DMS53 treated with DMSO at 0.1 percent for 48 hours (cell line): ENCODE data around the gene MAPK13.
"Not testable (repeated sequence)": the region's sequence is repeated elsewhere in the genome, so short reads cannot be mapped to it uniquely, and the experiment has no call there.

Experiments used
- DNase-seq: peaks from one replicate; lab custom pipeline; 2025; ENCODE audit not compliant: unreplicated experiment; lab: John Stamatoyannopoulos, UW

Gene MAPK13

DNA sequence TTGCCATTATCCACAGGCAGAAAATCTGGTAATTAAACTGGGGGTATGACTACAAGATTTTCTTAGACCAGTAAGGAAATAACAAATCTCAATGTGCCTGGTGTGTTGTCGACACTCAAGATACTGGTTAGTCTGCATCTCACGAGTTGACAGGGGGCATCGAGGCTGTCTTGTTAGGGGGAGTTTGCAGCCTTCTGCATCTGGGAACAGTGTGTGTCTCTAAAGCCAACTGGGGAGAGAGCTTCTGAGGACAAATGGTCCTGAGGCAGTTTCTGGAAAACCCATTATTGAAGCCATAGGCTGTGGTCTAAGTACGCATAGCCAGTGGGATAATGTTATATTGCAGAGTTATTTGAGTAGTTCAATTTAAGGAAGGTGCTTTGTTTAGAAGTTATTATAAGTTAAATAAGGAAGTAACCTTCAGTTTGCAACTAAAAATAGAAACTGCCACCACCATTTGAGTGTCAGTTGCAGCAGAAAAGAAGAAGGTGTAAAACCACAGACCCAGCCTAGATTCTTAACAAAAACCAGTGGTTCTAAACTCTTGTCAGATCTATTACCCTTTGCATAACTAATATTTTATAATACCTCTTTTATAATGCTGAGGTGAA, 15.4 kb upstream of the MAPK13 start:
- DNase-seq, result no peak

DNA sequence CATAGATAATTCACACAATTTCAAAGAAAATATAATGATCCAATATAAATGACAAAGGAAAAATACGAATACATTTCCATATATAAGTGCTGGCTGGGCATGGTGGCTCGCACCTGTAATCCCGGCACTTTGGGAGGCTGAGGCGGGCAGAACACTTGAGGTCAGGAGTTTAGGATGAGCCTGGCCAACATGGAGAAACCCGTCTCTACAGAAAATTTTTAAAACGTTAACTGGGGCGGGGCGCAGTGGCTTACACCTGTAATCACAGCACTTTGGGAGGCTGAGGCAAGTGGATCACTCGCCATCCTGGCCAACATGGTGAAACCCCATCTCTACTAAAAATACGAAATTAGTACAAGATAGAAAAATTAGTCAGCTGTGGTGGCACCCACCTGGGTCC, 14.9 kb upstream of the MAPK13 start:
- DNase-seq, result no peak

DNA sequence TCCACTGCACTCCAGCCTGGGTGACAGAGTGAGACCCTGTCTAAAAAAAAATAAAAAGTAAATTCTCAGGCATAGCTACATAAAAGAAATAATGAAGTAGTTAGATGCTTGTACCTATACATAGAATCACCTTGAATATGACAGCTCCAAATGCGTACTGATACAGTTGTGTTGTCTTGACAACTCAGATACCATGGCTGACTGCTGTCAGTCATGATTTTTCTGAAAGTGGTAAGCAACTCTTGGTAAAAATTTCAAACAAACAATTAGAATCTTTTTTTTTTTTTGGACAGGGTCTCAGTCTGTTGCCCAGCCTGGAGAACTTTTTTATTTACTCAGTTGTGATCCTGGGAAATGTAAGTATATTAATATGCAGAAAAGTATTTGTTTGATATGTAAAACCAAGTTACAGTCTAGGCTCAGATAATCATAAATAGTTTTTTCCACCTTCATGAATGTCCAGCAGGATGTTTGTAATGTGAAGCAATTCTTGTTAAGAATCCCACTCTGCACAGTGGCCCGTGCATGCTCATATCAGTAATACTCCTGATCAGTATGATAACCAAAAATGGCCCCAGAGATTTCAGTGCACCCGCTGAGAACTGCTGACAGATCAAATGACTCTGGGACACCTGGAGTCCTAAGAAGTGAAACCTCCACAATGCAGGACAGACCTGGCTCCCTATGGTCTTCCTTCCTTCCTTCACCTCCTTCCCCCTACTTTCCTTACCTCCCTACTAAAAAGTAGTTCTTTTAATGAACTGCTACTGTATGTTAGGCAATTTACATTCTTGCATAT, 14.0 kb upstream of the MAPK13 start:
- no peak for DNase-seq

DNA sequence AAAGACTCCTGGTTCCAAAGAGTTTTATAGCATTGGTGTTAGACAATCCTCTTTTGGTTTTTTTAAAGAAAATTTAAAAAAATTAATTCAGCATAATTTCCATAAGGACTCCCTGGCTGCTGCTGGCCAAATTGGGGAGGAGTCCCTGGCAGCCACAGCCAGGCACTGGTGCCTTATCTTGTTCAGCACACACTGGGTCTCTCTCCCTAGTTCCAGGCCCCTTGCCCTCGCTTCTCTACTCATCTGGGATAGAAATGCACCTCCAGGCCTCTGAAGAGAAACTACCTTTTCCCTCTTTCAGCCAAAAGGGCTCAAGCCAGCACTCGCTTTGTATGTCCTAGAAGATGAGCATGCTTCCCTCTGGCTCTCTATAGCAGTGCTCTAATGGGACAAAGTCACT, 13.4 kb upstream of the MAPK13 start:
- DNase-seq, result no peak

DNA sequence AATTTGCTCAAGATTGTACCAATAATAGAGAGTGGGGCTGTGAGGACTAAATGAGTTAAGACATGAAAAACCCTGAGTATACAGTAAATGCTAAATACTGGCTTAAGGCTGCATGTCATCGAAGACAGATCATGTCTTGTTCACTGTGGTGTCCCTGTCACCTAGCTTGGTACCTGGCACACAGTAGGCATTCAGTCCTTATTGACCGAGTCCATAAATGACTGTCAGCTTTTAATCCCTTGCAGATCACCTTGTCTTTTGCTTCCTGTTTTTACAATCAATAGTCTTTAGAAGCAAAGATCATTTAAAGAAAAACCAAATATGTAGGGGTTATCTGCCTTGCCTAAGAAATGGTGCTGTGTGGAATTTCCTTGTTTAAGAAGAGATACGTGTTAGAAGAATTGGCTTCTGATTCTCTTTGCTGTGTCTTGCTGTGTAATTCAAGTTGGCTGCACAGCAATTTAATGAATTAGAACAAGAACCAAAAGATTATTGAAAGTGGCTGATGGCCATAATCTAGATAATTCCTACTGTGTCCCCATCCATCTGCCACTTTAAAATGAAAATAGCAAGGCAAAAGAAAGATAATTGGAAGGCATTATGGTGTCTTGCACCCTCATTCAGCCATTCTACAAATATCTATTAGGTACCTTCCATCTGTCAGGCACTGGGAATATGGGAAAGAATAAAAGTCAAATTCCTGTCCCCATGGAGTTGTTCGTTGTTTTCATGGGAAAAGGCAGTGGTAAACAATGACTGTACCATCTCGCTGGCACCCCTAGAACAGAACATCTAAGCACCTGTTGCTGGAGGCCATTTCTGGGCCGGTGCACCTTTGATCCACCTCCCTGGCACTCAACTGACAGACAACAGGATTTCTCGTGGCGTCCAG, 12.4 kb upstream of the MAPK13 start:
- no peak for DNase-seq

DNA sequence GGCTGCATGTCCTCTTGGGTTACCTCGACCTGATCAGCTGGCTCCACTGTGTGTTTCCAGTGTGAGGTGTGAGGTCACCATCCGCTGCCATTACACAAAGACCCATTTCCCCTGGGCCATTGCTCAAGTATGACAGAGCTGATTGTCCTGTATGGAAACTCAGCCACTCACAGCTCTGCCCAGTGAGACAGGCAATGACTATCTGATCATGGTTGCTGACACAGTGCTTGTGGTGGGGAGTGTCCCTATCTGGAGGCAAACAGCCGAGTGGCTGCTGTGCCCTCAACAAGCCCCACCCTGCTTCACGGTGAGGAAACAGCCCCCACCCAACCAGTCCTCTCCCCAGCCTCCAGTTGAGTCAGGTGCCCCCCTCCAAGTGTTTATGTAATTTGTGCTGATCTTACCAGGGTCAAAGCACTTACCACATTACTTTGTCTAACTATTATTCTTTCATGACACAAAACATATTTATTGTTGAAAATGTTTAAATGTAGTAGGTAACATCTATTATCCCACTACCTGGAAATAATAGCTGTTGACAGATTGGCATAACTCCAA, 11.7 kb upstream of the MAPK13 start:
- no peak for DNase-seq

DNA sequence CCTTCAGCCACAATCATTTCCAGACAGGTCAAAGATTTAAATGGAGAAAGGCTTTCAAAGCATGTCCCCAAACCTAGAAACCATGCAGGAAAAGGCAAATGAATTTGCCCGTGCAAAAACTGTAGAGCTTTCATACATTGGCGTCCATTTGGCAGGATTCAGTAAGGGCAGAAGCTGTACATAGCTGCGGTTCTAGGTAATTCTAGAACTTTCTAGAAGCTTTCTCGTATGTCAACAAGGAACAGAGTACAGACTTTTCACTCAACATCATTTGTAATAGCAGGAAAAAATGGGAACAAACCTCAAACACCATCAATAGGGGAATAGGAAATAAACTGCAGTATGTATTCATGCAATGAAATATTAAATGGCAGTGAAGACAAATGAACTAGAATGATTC, 11.1 kb upstream of the MAPK13 start:
- DNase-seq, result no peak

DNA sequence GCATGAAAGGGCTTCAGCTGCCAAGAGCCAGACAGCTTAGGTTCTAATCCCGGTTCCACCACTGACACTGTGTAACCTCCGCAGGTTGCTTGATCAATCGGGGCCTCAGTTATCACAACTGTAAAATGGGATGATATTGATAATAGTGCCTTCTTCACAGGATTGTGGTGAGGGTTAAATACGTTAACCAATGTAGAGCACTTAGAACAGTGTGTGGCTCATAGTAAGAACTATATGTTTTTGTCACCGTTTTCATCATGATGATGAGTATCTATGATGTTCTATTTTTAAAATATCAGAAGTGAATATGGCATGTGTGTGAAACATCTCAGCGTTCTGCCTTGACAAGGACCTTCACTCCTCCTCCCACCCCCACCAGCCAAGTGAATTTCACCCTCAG, 10.3 kb upstream of the MAPK13 start:
- DNase-seq, result no peak

DNA sequence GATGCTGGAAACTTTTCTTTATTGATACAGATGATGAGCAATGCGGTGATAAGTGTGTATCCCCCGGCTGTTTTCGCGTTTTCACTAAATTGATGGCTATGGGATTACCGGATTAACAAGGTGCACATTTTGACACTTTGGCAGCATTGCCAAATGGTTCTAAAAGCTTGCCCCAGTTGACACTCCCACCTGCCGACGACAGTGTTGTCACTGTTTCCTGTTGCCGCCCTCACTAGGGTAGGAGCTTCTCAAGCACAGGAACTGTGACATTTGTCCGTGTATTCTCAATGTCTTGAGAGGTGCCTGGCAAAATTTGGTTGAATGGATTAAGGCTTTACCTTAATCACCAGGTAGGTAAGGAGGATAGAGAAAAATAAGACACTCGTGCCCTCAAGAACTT, 9.8 kb upstream of the MAPK13 start:
- no peak for DNase-seq

DNA sequence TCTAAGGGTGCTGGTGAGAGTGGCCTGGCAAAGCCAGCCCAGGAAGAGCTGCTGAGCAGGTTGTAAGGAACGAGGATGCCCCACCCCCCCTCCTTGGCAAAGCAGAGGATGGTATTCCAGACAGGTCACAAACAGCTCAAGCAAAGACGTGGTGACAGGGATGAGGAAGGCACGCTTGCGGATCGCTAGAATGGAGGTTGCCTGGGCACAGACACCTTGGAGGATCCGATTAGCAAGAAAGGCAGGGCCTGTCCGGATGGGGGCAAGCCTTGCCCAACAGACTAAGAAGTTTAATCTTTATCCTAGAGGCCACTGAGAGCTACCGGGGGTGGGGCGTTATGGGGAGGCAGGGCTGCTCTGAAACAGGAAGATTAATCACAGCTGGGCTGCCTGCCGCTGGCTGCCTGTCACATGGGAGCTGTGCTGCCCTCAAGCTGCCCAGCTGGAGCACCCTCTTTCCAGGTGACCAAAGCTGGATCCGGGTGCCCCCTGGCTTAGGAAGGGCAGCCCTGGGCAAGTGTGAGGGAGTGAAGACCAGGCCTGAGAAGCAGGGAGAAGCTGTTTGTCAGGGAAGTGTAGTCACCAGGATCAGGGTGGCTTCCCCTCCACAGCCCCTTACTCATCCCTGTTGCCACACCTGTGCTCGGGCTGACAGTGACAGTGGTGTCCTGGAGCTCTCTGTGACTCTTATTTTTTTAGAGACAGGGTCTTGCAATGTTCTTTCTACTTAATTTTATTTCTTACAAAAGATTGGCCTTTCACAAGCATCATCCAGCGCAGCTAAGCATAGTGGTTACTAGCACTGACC, 9.1 kb upstream of the MAPK13 start:
- DNase-seq, result no peak

DNA sequence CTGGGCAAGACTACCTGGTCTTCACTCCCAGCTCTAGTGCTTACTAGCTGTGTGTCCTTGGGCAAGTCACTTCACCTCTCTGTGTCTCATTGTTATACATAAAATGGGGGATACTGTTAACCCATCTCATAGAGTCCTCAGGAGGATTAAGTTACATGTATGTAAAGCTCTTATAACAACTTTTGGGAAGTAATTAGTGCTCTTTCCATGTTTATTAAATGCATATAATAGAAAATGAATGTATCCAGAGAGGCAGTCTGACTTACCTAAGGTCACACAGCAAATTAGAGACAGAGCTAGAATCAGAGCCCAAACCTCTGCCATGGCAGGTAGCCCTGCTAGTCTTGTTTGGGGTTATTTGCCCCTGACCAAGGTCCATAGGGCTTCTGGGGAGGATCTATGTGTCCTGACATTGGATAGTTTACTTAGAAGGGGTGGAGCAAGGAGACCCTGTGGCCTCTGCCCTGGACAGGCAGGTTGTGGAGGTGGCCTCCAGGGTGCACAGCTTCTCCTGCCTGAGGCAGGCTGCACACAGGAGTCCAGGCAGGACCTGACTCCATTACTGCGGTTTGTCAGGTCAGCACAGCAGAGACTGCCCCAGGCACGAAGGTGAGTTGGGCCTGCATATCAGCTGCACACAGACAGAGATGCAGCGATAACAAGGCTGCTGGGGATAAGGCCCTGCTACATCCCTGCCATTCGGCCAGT, 8.4 kb upstream of the MAPK13 start:
- no peak for DNase-seq

DNA sequence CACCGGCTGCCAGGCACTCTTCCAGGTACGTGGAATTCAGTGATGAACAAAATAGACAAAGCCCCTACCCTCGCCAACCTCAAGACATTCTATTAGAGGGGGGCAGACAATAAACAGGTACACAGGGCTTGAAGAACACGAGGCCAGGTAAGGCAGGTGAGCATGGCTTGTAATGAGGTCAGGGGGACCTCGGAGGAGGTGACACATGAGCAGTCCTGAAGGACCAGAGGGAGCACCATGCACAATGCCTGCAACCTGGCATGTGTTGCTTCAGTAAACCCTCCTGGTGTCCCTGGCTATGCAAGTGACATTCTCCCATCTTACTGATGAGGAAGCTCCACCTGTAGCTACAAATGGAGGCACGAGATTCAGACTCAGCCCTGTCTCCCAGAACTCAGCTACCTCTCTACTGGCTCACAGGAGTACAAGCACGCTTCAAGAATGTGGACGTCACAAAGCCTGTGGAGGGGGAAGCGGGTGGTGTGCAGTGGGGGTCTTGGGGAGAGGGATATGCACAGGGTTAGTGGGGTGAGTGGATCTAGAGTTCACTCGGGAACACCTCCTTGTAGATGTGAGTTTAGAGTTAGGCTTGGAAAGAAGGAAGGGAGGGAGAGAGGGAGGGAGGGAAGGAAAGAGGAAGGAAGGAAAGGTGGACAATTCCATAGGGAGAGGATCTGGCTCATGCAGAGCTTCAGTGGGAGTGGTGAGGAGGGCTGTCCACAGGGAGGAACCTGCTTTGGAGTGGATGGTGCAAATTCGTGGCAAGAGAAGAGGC, 7.6 kb upstream of the MAPK13 start:
- DNase-seq, result no peak

DNA sequence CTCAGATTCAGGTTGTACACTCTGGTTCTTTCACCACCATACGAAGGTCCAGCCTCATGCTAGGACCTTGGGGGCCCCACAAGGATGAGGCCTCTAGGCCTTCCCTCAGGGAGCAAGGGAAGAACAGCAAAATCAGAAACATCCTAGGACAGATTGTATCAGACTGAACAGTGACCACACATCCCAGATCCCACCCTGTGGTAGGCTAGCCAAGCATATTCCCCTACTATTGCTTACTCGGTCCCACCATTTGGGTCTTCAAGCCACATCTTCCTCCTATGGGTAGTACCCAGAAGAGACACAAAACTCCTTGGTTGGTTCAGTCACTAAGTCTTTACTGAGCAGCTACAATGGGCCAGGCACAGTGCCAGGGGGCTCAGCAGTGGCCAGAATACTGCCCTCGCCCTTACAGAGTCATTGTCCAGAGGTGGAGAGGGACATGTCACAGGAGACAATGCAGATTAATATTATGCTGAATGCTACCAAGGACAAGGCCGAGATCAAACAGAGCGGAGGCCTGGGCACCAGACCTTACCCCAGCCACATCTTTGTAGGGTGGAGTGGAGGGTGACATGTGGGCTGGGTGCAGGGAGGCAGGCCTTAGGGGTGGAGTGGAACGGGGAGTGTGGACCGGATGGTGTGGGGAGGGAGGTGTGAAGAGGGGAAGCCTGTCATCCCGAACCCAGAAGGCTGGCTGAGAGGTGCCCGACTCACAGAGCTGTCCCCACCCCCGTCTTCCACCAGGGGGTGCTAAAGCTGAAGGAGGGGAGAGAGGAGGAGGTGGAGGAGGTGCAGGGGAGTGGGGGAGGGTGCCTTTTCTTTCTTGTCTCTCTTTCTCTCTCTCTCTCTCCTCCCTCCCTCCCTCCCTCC, 6.8 kb upstream of the MAPK13 start:
- DNase-seq, result peak; percentile 10

DNA sequence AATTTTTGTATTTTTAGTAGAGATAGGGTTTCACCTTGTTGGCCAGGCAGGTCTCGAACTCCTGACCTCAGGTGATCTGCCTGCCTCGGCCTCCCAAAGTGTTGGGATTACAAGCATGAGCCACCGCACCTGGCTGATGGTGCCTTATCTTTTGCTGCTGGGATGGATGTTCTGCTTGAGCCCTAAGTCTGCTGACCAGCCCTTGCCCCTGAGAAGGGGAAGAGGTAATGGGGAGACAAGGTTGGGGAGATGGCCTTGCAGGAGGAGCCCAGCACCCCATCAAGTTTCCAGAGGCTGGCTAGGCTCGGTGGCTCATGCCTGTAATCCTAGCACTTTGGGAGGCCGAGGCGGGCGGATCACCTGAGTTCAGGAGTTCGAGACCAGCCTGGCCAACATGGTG, 6.0 kb upstream of the MAPK13 start:
- not testable (repeated sequence) for DNase-seq

DNA sequence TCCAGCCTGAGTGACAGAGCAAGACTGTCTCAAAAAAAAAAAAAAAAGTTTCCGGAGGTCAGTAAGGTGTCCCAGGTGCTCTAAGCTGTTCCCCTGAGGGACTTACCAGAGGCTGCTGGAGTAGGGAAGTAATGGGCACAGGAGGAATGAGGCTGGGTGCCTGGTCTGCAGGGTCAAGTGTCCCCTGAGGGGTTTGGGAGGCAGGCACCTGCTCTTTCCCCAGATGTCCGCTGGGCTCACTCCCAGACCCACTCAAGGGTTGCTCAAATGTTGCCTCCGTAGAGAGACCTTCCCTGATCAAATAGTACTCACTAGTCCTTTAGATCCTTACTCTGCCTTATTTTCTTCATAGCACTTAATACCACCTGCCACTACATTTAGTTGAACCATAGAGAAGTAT, 5.4 kb upstream of the MAPK13 start:
- no peak for DNase-seq

DNA sequence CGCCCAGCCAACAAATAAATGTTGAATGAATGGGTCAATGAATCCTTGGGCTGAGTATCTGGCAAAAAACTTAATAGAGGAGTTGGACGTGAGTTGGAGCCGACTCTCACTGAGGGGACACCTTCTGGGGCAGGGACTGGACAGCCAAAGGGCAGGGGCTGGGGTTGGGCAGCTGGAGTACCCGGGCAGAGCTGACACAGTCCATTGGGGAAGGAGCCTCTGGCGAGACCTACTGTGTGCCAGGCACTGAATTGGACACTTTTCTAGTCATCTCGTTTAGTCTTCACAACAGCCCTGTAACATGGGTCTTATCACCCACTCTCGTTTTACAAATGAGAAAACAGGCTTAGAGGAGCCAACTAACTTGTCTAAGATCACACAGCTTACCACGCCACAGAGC, 4.7 kb upstream of the MAPK13 start:
- no peak for DNase-seq

DNA sequence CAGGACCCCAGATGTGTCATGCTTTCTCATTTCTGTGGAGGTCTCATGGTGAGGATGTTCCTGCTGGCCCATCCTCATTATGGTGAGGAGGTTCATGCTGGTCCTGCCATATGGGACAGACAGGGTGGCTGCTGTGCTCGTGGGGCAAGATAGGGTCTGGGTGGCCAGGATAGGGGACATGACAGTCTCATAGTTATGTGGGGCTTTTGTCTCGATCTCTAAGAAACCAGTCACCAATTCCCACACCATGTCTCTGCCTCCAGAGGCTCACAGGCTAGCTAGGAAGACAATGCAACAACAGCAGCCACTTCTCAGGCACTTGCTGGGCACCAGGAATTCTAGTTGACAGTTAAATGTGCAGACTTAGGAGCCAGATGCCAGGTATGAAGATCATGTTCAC, 4.2 kb upstream of the MAPK13 start:
- no peak for DNase-seq
